Erythroblast (primary cell): ENCODE results near the gene SGSM1.
"Not testable (repeated sequence)": the region's sequence is repeated elsewhere in the genome, so short reads cannot be mapped to it uniquely, and the experiment has no call there.

ENCODE experiments used
- DNase-seq, 2 experiments: peaks; one replicate each; lab custom pipeline; 2025; lab: John Stamatoyannopoulos, UW
- GATA1 ChIP-seq: IDR thresholded peaks from 2 replicates; pipeline ENCODE4 v1.6.1; 2011; ENCODE audit warnings: low read depth, mild to moderate bottlenecking, control low read depth, low read length, moderate library complexity
- POLR2A ChIP-seq: IDR thresholded peaks from 2 replicates; pipeline ENCODE4 v1.6.1; 2011; ENCODE audit warnings: mild to moderate bottlenecking, low read length

SGSM1 gene

DNA sequence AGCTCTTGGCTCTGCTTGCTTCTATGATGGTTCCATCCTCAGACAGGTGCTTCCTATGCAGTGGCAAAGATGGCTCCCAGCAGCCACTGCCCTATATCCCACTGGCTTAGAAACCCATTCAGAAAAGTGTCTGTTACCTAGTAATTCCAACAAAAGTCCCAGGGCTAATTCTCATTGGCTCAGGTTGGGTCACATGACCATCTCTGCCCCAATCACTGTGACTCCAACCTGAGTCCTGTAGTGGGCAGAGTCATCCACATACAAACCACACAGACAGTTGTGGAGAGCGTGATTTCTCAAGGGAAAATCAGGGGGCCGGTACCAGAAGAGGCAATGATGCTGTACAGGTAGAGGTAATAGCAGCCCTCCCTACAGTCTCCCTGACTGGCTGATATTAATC is 73.0 kb downstream of the SGSM1 start:
- TF ChIP-seq GATA1: no peak
- TF ChIP-seq POLR2A: no peak
- DNase-seq: no peak

GRCh38 chr22:24883432-24883831 is 77.4 kb downstream of the SGSM1 start:
- no peak for DNase-seq
- no peak for TF ChIP-seq GATA1
- no peak for TF ChIP-seq POLR2A

GRCh38 chr22:24887260-24887659 is 81.2 kb downstream of the SGSM1 start:
- no peak for DNase-seq
- TF ChIP-seq POLR2A: no peak
- no peak for TF ChIP-seq GATA1

DNA sequence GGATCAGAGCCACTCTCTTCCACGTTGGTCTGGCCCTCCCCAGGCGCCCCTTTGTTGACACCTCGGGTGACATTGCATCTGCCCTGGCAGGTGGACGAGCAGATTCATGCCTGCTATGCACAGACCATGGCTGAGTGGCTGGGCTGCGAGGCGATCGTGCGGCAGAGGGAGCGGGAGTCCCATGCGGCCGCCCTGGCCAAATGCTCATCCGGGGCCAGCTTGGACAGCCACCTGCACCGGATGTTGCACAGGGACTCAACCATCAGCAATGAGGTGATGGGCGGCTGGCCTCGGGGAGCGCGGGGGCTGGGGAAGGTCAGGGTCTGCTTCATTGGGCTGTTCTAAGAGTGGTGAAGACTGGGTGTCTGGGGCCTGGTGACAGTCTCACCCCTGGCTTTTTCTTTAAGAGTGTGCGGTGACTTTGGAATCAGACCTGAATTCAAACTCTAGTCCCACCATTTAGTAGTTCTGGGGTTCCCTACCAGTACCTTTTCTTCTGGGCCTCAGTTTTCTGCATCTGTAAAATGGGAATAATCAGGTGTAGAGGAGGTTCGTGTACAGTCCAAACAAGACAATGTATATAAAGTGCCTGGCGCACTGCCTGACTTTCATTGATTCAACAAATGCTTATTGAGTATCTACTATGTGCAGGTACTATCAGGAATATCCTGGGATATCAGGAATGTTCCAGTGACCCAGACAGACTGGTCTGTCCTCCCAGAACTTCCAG is 87.5 kb downstream of the SGSM1 start:
- no peak for DNase-seq
- no peak for TF ChIP-seq GATA1

GRCh38 chr22:24894220-24894975 is 88.4 kb downstream of the SGSM1 start:
- peak in 1 of 2 experiments; percentile 12 for DNase-seq
- TF ChIP-seq GATA1: no peak
- no peak for TF ChIP-seq POLR2A

DNA sequence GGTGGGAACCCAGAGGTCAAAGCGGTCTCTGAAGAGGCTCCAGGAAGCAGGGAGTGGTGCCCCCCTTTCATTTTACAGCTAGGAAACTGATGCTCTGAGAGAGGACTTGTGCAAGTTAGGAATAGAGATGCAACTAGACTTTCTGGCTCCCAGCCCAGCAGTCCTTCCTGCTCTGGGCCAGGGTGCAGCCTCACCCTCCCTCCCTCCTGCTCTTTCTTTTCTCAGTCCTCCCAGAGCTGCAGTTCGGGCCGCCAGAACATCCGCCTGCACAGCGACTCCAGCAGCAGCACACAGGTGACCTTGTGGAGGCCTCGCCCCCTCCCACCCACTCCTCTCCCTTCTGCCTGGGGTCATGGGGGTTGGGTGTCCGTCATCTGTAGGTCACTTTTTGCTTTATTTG is 89.0 kb downstream of the SGSM1 start:
- no peak for TF ChIP-seq POLR2A
- TF ChIP-seq GATA1: no peak
- DNase-seq: no peak

GRCh38 chr22:24901448-24901847 is 95.4 kb downstream of the SGSM1 start:
- TF ChIP-seq POLR2A (no peak), GATA1 (no peak)
- DNase-seq: no peak

GRCh38 chr22:24905909-24906308 is 99.9 kb downstream of the SGSM1 start:
- DNase-seq: no peak
- TF ChIP-seq GATA1 (no peak), POLR2A (no peak)

DNA sequence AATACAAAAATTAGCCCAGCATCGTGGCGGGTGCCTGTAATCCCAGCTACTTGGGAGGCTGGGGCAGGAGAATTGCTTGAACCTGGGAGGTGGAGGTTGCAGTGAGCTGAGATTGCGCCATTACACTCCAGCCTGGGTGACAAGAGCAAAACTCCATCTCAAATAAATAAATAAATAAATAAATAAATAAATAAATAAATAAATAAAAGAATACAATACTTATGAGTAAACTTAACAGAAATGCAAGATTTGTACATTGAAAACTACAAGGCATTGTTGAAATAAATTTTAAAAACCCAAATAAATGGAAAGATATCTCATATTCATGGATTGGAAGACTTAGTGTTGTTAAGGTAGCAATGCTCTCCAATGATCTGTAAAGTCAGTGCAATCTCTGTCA is 101.1 kb downstream of the SGSM1 start:
- not testable (repeated sequence) for DNase-seq

GRCh38 chr22:24920029-24920428 is 114.0 kb downstream of the SGSM1 start:
- DNase-seq: no peak
- TF ChIP-seq GATA1: no peak
- TF ChIP-seq POLR2A: no peak

GRCh38 chr22:24925586-24926427 is 119.8 kb downstream of the SGSM1 start:
- TF ChIP-seq GATA1 (no peak), POLR2A (no peak)
- no peak for DNase-seq

GRCh38 chr22:24926428-24926725 is 120.4 kb downstream of the SGSM1 start:
- DNase-seq: no peak
- no peak for TF ChIP-seq POLR2A
- no peak for TF ChIP-seq GATA1

DNA sequence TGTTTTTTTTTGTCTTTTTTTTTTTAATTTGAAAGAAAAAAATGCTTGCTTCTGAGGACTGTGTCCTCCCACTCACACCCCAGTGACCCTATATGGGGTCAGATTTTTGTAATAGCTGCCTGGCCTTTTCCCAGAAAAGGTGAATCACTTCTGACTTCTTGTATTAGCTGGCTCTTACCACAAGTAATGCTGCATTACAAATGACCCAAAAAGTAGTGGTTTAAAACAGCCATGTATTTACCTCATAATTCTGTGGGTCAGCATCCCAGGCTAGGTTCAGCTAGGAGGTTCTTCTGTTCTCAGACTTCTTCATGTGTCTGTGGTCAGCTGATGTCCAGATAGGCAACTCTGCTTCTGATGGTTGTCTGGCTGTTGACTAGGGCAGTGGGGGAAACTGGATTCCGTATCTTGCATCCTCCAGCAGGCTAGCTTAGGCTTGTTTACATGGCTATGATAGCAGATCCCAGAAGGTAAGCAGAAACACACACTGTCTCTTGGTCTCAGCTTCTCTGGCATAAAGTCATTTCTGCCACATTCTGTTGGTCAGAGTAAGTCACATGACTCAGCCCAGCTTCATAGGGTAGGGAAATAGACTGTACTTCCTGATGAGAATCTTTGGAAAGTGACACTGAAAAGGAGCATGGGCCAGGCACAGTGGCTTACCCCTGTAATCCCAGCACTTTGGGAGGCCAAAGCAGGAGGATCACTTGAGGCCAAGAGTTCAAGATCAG is 121.0 kb downstream of the SGSM1 start:
- DNase-seq: no peak
- TF ChIP-seq POLR2A: no peak
- TF ChIP-seq GATA1: no peak
